ENCODE results near the gene ISY1. TPM values are rescaled to one million over a fixed set of nuclear protein-coding genes. Genes with fewer than 3 reads are reported as not detected.
A peak's percentile ranks its signal among the peaks of the same experiment; 100 is the strongest.
"Not testable (repeated sequence)": the region's sequence is repeated elsewhere in the genome, so short reads cannot be mapped to it uniquely, and the experiment has no call there.

ISY1 gene
- total and polyA plus RNA-seq, 9 donors: 13.1 to 45.3 (median 28.8) TPM

DNA sequence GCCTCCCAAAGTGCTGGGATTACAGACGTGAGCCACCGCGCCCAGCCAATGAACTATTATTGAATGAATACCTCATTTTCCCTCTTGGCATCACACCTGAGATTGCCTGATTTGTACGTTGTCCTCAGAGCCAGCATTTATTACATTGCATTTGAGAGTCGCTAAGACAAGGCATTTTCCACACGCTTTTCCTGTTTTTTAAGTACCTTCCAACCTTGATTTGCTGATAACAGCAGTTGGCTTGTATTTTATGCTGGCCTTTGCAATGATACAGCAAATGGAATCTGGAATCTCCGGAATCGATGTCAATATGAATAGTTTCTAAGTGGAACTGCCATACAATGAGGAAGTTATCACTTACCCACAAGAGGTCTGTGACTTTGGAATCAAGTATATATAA lies 38.5 kb upstream of the ISY1 start:
- no peaks in the 10 kb centered on the region for H3K27me3 ChIP-seq
- no peaks in the 10 kb centered on the region for H3K36me3 ChIP-seq
- no peak overlapping the region for H3K27ac ChIP-seq
- H3K9me3 ChIP-seq: no peaks in the 10 kb centered on the region
- peaks cover 2% of the 10 kb centered on the region for H3K4me1 ChIP-seq (ENCODE audit: insufficient read depth)
- intact Hi-C loops (cut with DNase I): no loop called here
- TF ChIP-seq POLR2A (IDR thresholded peaks at IDR 0.05): no peak
- TF ChIP-seq, protein P1, sequence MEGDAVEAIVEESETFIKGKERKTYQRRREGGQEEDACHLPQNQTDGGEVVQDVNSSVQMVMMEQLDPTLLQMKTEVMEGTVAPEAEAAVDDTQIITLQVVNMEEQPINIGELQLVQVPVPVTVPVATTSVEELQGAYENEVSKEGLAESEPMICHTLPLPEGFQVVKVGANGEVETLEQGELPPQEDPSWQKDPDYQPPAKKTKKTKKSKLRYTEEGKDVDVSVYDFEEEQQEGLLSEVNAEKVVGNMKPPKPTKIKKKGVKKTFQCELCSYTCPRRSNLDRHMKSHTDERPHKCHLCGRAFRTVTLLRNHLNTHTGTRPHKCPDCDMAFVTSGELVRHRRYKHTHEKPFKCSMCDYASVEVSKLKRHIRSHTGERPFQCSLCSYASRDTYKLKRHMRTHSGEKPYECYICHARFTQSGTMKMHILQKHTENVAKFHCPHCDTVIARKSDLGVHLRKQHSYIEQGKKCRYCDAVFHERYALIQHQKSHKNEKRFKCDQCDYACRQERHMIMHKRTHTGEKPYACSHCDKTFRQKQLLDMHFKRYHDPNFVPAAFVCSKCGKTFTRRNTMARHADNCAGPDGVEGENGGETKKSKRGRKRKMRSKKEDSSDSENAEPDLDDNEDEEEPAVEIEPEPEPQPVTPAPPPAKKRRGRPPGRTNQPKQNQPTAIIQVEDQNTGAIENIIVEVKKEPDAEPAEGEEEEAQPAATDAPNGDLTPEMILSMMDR (IDR thresholded peaks at IDR 0.05): no peak
- TF ChIP-seq EP300 (IDR thresholded peaks at IDR 0.05): no peak
- H3K4me3 ChIP-seq: no peak overlapping the region
- DNase-seq: no peak
- WGBS, 3 donors: 91 to 93% (median 93%) methylated on average over 8 of the region's 8 CpGs

DNA sequence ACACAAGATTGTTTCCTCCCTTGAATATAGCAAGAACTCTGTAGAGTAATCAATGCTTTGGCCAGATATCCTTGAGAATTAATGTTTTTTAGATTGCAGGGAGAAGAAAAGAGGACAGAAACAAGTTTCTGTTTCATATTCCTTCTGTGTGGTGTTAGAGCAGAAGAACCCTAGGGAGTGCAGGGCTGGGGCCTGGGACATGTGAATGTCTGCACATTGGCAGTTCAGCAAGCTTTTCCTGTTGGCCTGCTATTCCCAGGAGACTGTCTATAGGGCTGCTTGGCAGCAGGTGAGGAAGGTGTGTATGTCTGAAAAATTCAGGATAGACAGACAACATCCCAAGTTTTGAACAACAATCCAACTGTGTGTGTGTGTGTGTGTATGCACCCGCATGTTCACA lies 36.5 kb upstream of the ISY1 start:
- no peak overlapping the region for H3K4me3 ChIP-seq
- H3K27ac ChIP-seq: no peak overlapping the region
- no peaks in the 10 kb centered on the region for H3K27me3 ChIP-seq
- DNase-seq: no peak
- 92 to 96% (median 94%) methylated on average over 1 of the region's 1 CpG for WGBS, 3 donors
- intact Hi-C loops (cut with DNase I): no loop called here
- no peaks in the 10 kb centered on the region for H3K9me3 ChIP-seq
- H3K4me1 ChIP-seq (ENCODE audit: insufficient read depth): peaks cover 2% of the 10 kb centered on the region
- no peaks in the 10 kb centered on the region for H3K36me3 ChIP-seq
- TF ChIP-seq, protein P1 (IDR thresholded peaks at IDR 0.05): no peak
- TF ChIP-seq POLR2A (IDR thresholded peaks at IDR 0.05): no peak

DNA sequence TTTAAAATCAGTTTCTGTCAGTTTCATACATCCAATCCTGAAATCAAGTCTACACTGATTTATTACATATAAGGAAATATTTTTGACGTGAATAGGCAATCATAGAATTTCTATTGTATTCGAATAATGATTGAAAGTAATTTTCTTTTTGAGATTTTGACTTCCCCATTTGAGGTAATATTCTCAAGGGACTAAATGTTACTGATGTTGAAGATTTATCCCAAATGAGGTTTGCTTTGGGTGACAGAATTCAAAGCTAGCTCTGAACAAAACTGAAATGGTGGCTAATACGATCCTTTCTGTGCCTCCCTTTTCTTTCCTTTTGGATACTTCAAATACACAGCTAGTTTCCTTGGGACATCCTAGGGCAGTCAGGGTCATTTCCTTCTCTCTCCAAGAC lies 35.7 kb upstream of the ISY1 start:
- TF ChIP-seq EP300 (IDR thresholded peaks at IDR 0.05) (no peak), POLR2A (IDR thresholded peaks at IDR 0.05) (no peak)
- TF ChIP-seq, protein P1 (IDR thresholded peaks at IDR 0.05): no peak
- peaks cover 2% of the 10 kb centered on the region for H3K4me1 ChIP-seq (ENCODE audit: insufficient read depth)
- H3K36me3 ChIP-seq: no peaks in the 10 kb centered on the region
- H3K4me3 ChIP-seq: no peak overlapping the region
- H3K27me3 ChIP-seq: no peaks in the 10 kb centered on the region
- no peak for DNase-seq
- intact Hi-C loops (cut with DNase I): no loop called here
- H3K9me3 ChIP-seq: no peaks in the 10 kb centered on the region
- WGBS, 3 donors: 83 to 86% (median 83%) methylated on average over 3 of the region's 3 CpGs
- no peak overlapping the region for H3K27ac ChIP-seq

GRCh38 chr3:129195731-129196256 lies 34.9 kb upstream of the ISY1 start:
- peak; percentile 63 to 72 (median 71) for DNase-seq
- peak overlapping the region in 1 of 2 donors; percentile 37 for H3K27ac ChIP-seq
- H3K9me3 ChIP-seq: no peaks in the 10 kb centered on the region
- H3K36me3 ChIP-seq: no peaks in the 10 kb centered on the region
- H3K4me1 ChIP-seq (ENCODE audit: insufficient read depth): peaks cover 2% of the 10 kb centered on the region
- intact Hi-C loops (cut with DNase I): no loop called here
- no peaks in the 10 kb centered on the region for H3K27me3 ChIP-seq
- TF ChIP-seq POLR2A (IDR thresholded peaks at IDR 0.05) (no peak), EP300 (IDR thresholded peaks at IDR 0.05) (no peak)
- TF ChIP-seq, protein P1 (IDR thresholded peaks at IDR 0.05): no peak
- no peak overlapping the region for H3K4me3 ChIP-seq
- 2 to 8% (median 5%) methylated on average over 6 of the region's 6 CpGs for WGBS, 3 donors

- H3K4me1 ChIP-seq (ENCODE audit: insufficient read depth); H3K4me3 ChIP-seq; H3K9me3 ChIP-seq; H3K27me3 ChIP-seq; H3K27ac ChIP-seq; DNase-seq; H3K36me3 ChIP-seq: not testable (repeated sequence)
- 93 to 97% (median 94%) methylated on average over 8 of the region's 8 CpGs for WGBS, 3 donors
- intact Hi-C loops (cut with DNase I): loop anchor here in 1 of 4 donors (10.0 kb wide), 1 partner anchor 125 kb away; a partner anchor contains a TSS
Observed at GRCh38 chr3:129189793-129190192, 28.9 kb upstream of the ISY1 start.
